GM12875 (cell line): Measurements from ENCODE around the gene SMYD5.

ENCODE experiments used
- H3K4me3 ChIP-seq: one replicate; pipeline ENCODE4 v1.5.1; 2011; ENCODE audit warnings: low read depth, low read length, control low read depth
- TF ChIP-seq, protein P1 (sequence below): IDR thresholded peaks from 2 replicates; pipeline ENCODE4 v1.5.1; 2011; ENCODE audit warnings: low read depth, mild to moderate bottlenecking, control low read depth, inconsistent platforms, low read length, moderate library complexity, borderline replicate concordance; ENCODE audit not compliant: insufficient read depth

Gene SMYD5

DNA sequence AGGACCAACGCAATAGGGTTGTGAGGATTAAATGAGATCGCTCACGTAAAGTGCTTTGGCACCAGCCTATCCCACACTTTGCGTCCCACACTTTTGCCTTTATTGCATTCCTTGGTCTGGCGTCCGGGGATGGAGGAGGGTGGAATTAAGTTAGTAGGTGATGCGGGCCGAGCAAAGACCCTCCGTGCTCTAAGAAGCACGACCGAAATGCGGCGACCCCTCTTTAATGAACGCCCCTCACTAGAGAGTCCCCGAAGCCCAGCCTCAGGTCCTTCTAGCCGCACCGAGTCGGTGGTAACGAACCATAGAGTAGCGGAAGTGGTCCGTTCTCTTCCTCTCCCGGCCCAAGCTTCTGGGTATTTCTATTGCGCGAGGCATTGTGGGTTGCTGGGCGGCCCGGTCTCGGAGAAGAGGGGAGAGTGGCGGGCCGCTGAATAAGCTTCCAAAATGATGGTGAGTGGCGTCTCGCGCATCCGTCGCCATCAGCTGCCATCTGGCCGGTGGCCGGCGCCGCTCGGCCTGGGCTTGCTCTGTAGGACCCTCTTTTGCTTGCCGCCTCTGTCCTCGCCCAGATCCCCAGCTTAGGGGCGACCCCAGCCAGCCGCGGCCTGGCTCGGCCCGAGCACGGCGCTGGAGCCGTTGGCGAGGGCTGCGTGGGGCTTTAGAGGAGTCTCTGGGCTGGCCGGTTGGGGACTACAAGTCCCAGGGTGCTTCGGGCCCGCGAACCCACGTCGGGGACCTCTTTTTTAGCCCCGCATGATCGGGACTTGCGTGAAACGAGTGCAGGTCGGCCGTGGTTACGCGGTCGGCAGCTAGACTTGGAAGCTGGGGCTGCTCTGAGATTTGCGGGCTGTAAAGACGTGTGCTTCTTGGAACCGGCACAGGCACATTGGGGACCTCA is 20.1 kb downstream of the SMYD5 start, which contains the start of gene CCT7:
Gene CCT7, plus strand, starts transcription at position 377 of the 901 bp plus-strand sequence. Its CDS starts 71 bp downstream, at position 448.
- TF ChIP-seq, protein P1, sequence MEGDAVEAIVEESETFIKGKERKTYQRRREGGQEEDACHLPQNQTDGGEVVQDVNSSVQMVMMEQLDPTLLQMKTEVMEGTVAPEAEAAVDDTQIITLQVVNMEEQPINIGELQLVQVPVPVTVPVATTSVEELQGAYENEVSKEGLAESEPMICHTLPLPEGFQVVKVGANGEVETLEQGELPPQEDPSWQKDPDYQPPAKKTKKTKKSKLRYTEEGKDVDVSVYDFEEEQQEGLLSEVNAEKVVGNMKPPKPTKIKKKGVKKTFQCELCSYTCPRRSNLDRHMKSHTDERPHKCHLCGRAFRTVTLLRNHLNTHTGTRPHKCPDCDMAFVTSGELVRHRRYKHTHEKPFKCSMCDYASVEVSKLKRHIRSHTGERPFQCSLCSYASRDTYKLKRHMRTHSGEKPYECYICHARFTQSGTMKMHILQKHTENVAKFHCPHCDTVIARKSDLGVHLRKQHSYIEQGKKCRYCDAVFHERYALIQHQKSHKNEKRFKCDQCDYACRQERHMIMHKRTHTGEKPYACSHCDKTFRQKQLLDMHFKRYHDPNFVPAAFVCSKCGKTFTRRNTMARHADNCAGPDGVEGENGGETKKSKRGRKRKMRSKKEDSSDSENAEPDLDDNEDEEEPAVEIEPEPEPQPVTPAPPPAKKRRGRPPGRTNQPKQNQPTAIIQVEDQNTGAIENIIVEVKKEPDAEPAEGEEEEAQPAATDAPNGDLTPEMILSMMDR: no peak
- peak within 1 kb of the TSS; percentile 84 for H3K4me3 ChIP-seq

DNA sequence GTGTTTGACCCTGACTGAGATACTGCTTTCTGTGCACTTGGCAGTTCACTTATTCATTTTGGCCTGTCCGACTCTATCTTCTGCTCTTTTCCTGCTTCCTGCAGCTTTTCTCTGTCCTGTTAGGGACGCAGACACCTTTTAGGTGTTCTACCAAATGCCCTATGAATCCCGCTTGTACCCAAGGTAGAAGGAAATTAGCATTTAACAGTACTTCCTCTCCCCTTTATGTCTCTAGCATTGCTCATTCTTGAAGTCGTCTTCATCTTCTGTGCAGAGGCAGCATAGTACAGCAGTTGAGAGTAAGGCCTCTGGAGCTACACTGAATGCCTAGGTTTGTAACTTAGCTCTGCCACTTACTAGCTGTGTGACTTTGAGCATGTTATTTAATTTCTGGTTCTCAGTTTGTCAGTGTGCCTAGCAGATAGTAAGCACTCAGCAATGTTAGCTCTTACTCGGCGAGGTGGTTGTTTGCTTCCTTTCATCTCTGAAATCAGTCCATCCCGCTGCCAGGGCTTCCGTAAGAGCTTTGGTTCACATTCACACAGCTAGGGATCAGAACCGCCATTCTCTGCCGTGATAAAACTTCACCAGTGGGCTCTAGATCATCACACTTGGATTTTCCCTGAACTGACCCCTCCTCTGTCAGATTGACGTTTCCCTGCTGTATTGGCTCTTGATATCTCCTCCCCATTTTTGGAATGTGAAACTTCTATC is 21.4 kb downstream of the SMYD5 start:
- peak overlapping the region; percentile 84 for H3K4me3 ChIP-seq
- TF ChIP-seq, protein P1: no peak

DNA sequence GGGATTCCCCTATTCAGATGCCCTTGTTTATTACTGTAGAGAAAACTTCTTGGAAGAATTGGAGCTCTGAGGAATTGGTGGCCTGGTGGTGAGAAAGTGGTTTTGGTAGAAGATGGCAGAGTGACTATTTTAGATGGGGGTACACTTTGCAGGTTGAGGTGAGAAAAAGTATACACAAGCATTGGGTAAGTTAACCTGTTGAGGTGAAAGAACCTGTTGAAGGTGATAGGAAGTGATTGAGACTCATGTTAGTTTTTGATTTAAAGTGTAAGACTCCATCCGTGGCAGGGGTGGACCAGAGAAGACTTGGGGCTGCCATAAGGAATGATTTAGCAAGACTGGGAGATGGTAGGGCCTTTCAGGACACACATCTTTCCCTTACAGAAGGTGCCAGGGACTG is 23.1 kb downstream of the SMYD5 start:
- H3K4me3 ChIP-seq: no peak overlapping the region
- TF ChIP-seq, protein P1: no peak

DNA sequence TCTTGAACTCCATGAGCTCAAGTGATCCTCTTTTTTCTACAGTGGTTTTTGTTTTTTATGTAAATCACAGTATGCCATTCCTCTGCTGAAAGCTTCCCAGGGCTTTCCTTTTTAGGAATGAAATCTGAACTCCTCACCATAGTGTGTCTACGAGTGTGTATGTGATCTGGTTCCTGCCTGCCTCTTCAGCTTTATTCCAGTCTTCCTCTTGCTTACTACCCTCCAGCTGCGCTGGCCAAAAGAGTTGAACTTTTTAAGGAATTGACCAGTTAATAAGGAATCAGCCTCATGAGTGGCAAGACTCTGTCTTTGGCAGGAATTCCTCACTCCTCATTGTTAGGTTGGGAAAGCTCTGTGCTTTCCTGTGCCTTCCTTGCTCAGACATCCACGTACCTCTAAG is 24.1 kb downstream of the SMYD5 start:
- TF ChIP-seq, protein P1: no peak
- H3K4me3 ChIP-seq: no peak overlapping the region

DNA sequence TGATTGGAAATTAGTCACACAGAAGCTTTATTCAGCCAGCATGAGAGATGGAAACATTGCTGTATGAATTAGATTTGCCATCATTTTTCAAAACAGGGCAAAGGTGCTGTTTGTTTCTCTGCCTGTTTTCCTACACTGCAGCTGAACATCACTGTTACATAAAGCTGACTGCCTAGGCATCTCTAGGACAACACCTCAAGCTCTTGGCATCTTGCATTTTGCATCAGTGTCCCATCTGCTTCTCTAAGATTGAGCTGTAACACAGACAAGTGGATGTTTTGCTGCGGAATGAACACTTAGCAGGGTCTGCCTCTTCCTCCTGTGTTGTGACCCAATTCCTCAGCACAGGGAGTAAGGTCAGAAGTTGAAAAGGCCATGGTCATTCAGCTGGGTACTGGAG is 24.9 kb downstream of the SMYD5 start:
- no peak overlapping the region for H3K4me3 ChIP-seq
- TF ChIP-seq, protein P1: no peak

DNA sequence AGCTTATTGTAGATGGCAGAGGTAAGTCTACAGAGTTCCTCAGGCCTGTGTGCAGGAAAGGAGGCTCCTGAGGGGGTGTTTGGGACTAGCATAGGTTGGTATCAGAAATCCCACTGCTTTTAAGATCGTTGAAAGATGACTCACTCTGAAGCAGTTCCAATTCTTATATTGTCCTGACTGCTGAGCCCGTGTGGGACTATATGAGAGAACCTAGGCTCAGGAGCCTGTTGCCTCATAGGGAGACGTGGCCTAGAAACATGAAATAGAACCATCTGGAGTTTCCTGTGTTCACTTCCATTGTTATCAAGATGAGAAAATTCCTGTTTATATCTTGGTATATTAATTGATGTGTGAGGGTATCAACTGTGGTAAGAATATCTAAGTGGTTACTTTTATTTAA is 25.7 kb downstream of the SMYD5 start:
- no peak overlapping the region for H3K4me3 ChIP-seq
- TF ChIP-seq, protein P1: no peak
